ENCODE results near the gene STRIT1. TPM values are rescaled to one million over a fixed set of nuclear protein-coding genes. Genes with fewer than 3 reads are reported as not detected.

STRIT1 gene
- total RNA-seq, 2 donors from 2014 or later: not detected

GRCh38 chr3:155313916-155314315 lies 20.4 kb upstream of the STRIT1 start:
- no peak overlapping the region for H3K27ac Mint-ChIP-seq
- H3K4me3 Mint-ChIP-seq: no peak overlapping the region
- WGBS, 2 experiments (ENCODE audit: insufficient coverage in 1 of 2, insufficient read length in 1 of 2): 83 to 98% methylated on average over 1 to 2 of the region's 2 CpGs
- no peak overlapping the region for H3K27ac ChIP-seq (ENCODE audit: low read depth, low read length)
- H3K4me1 ChIP-seq (ENCODE audit: control insufficient read depth, insufficient read depth, low read length): no peaks in the 10 kb centered on the region
- no peaks in the 10 kb centered on the region for H3K27me3 ChIP-seq (ENCODE audit: control insufficient read depth, insufficient read depth, low read length, poor library complexity, severe bottlenecking)
- H3K4me1 Mint-ChIP-seq: no peaks in the 10 kb centered on the region
- H3K36me3 ChIP-seq (ENCODE audit: control insufficient read depth, insufficient read depth, low read length): no peaks in the 10 kb centered on the region
- H3K9ac ChIP-seq (ENCODE audit: extremely low read depth, low read length, poor library complexity, severe bottlenecking): no peak overlapping the region
- H3K27me3 Mint-ChIP-seq (ENCODE audit: insufficient read depth): no peaks in the 10 kb centered on the region
- H3K4me3 ChIP-seq (ENCODE audit: low read length): no peak overlapping the region
- DNase-seq: no peak
- no peaks in the 10 kb centered on the region for H3K9me3 Mint-ChIP-seq
- no peak for TF ChIP-seq CTCF (conservative IDR thresholded peaks at IDR 0.05)
- no peaks in the 10 kb centered on the region for H3K36me3 Mint-ChIP-seq (ENCODE audit: low read depth)
- H3K9me3 ChIP-seq (ENCODE audit: control insufficient read depth, low read length): no peaks in the 10 kb centered on the region

- H3K4me1 ChIP-seq (ENCODE audit: control insufficient read depth, insufficient read depth, low read length): no peaks in the 10 kb centered on the region
- no peak overlapping the region for H3K9ac ChIP-seq (ENCODE audit: extremely low read depth, low read length, poor library complexity, severe bottlenecking)
- Mint-ChIP-seq H3K36me3 (ENCODE audit: low read depth) (no peaks in the 10 kb centered on the region), H3K4me1 (no peaks in the 10 kb centered on the region), H3K27ac (no peak overlapping the region), H3K4me3 (no peak overlapping the region), H3K27me3 (ENCODE audit: insufficient read depth) (no peaks in the 10 kb centered on the region), H3K9me3 (no peaks in the 10 kb centered on the region)
- no peaks in the 10 kb centered on the region for H3K36me3 ChIP-seq (ENCODE audit: control insufficient read depth, insufficient read depth, low read length)
- no peak overlapping the region for H3K27ac ChIP-seq (ENCODE audit: low read depth, low read length)
- H3K9me3 ChIP-seq (ENCODE audit: control insufficient read depth, low read length): no peaks in the 10 kb centered on the region
- DNase-seq: no peak
- H3K27me3 ChIP-seq (ENCODE audit: control insufficient read depth, insufficient read depth, low read length, poor library complexity, severe bottlenecking): no peaks in the 10 kb centered on the region
- TF ChIP-seq CTCF (conservative IDR thresholded peaks at IDR 0.05): no peak
- no peak overlapping the region for H3K4me3 ChIP-seq (ENCODE audit: low read length)
Observed at GRCh38 chr3:155313300-155313699, 19.8 kb upstream of the STRIT1 start.

- H3K4me3 Mint-ChIP-seq: no peak overlapping the region
Observed at GRCh38 chr3:155312781-155313180, 19.3 kb upstream of the STRIT1 start.

More at GRCh38 chr3:155312781-155313180, 19.3 kb upstream of the STRIT1 start:
- Histone ChIP-seq H3K9me3 (ENCODE audit: control insufficient read depth, low read length) (no peaks in the 10 kb centered on the region), H3K36me3 (ENCODE audit: control insufficient read depth, insufficient read depth, low read length) (no peaks in the 10 kb centered on the region), H3K9ac (ENCODE audit: extremely low read depth, low read length, poor library complexity, severe bottlenecking) (no peak overlapping the region), H3K27me3 (ENCODE audit: control insufficient read depth, insufficient read depth, low read length, poor library complexity, severe bottlenecking) (no peaks in the 10 kb centered on the region), H3K4me3 (ENCODE audit: low read length) (no peak overlapping the region), H3K27ac (ENCODE audit: low read depth, low read length) (no peak overlapping the region), H3K4me1 (ENCODE audit: control insufficient read depth, insufficient read depth, low read length) (no peaks in the 10 kb centered on the region)
- Mint-ChIP-seq H3K27me3 (ENCODE audit: insufficient read depth) (no peaks in the 10 kb centered on the region), H3K4me1 (no peaks in the 10 kb centered on the region), H3K9me3 (peaks cover 1% of the 10 kb centered on the region), H3K27ac (no peak overlapping the region), H3K36me3 (ENCODE audit: low read depth) (no peaks in the 10 kb centered on the region)
- no peak for TF ChIP-seq CTCF (conservative IDR thresholded peaks at IDR 0.05)
- 100% methylated on average over 2 of the region's 2 CpGs; no CpG with 5 or more reads in 1 of the 2 experiments for whole genome bisulfite sequencing, 2 experiments (ENCODE audit: insufficient coverage in 1 of 2, insufficient read length in 1 of 2)
- no peak for DNase-seq

Measured in endodermal cell (in vitro differentiated cells).